H1 (cell line): ENCODE measurements around the gene RICTOR. TPM values are rescaled to one million over a fixed set of nuclear protein-coding genes. Genes with fewer than 3 reads are reported as not detected.

Source experiments
- CTCF ChIA-PET: fragments of 300-600 bp; sonication (Branson Sonifier 250); formaldehyde crosslinking; loops from one replicate; lab custom pipeline; 2021; ENCODE audit not compliant: partially characterized antibody; lab: Charles Lee
- POLR2A ChIA-PET: fragments of 300-600 bp; sonication (Branson Sonifier 250); formaldehyde crosslinking; loops from one replicate; lab custom pipeline; 2021; ENCODE audit warnings: inconsistent platforms; ENCODE audit not compliant: partially characterized antibody; lab: Charles Lee
- DNase-seq, 2 experiments: peaks; one replicate each; pipeline versions ENCODE4 v3.0.0 to v3.0.0-alpha.2; 2010 to 2022; ENCODE audit warnings: low spot score in 2 of 2, low read depth in 1 of 2, mixed read lengths in 1 of 2
- FAIRE-seq: peaks from 2 replicates; lab custom pipeline; 2011; peaks lifted over from hg19 to GRCh38; lab: Jason Lieb, UNC
- H2AFZ ChIP-seq: 2 replicates; pipeline ENCODE4 v1.8.1; 2012; ENCODE audit warnings: low read length, inconsistent platforms
- H2AK5ac ChIP-seq: 2 replicates; pipeline ENCODE4 v1.6.1; 2013; ENCODE audit warnings: low read depth, low read length
- H2BK120ac ChIP-seq: replicated peaks from 2 replicates; pipeline ENCODE3; 2013; ENCODE audit warnings: low read depth, low read length, inconsistent platforms
- H2BK12ac ChIP-seq: 2 replicates; pipeline ENCODE4 v1.6.1; 2013; ENCODE audit warnings: low read depth, low read length
- H2BK15ac ChIP-seq: 2 replicates; pipeline ENCODE4 v1.6.1; 2013; ENCODE audit warnings: low read length
- H2BK20ac ChIP-seq: 2 replicates; pipeline ENCODE4 v1.6.1; 2013; ENCODE audit warnings: low read length
- H2BK5ac ChIP-seq: 2 replicates; pipeline ENCODE4 v1.6.1; 2013; ENCODE audit warnings: low read depth, low read length
- H3K14ac ChIP-seq: 2 replicates; pipeline ENCODE4 v1.6.1; 2013; ENCODE audit warnings: inconsistent platforms; ENCODE audit not compliant: insufficient read length
- H3K18ac ChIP-seq: 2 replicates; pipeline ENCODE4 v1.6.1; 2013; ENCODE audit warnings: low read length; ENCODE audit errors: extremely low read depth
- H3K23ac ChIP-seq: 2 replicates; pipeline ENCODE4 v1.6.1; 2013; ENCODE audit warnings: inconsistent platforms; ENCODE audit not compliant: insufficient read length
- H3K23me2 ChIP-seq: 2 replicates; pipeline ENCODE4 v1.6.1; 2013; ENCODE audit warnings: low read depth, low read length
- H3K27ac ChIP-seq: 2 replicates; pipeline ENCODE4 v1.6.1; 2011; ENCODE audit warnings: low read depth, low read length, inconsistent platforms
- H3K27me3 ChIP-seq, 4 experiments: replicated peaks in 1 of 4; 1 replicate in 1 of 4; 2 replicates in 3 of 4; pipeline versions ENCODE4 v1.6.1 to v1.8.1; 2011 to 2013; ENCODE audit warnings: low read length in 3 of 4, mild to moderate bottlenecking in 3 of 4, inconsistent platforms in 2 of 4, mixed read lengths in 2 of 4, moderate library complexity in 1 of 4; ENCODE audit not compliant: control insufficient read depth in 3 of 4, insufficient read depth in 3 of 4; ENCODE audit errors: extremely low read depth in 1 of 4
- H3K36me3 ChIP-seq, 4 experiments: 2 replicates each; pipeline versions ENCODE4 v1.6.1 to v1.8.1; 2011 to 2013; ENCODE audit warnings: mild to moderate bottlenecking in 4 of 4, low read length in 3 of 4, moderate library complexity in 2 of 4, control low read depth in 1 of 4, inconsistent platforms in 1 of 4; ENCODE audit not compliant: insufficient read depth in 4 of 4, control insufficient read depth in 2 of 4
- H3K4ac ChIP-seq: replicated peaks from 2 replicates; pipeline ENCODE3; 2013; ENCODE audit warnings: low read length, low read depth, mixed read lengths, inconsistent platforms; ENCODE audit not compliant: insufficient read length
- H3K4me1 ChIP-seq, 4 experiments: replicated peaks in 1 of 4; 1 replicate in 1 of 4; 2 replicates in 3 of 4; pipeline versions ENCODE4 v1.6.1 to v1.8.1; 2011 to 2013; ENCODE audit warnings: low read length in 3 of 4, inconsistent platforms in 2 of 4, mixed read lengths in 1 of 4; ENCODE audit not compliant: insufficient read depth in 4 of 4, control insufficient read depth in 3 of 4
- H3K4me2 ChIP-seq, 2 experiments: 2 replicates each; pipeline versions ENCODE4 v1.6.1 to v1.8.1; 2011 to 2013; ENCODE audit warnings: low read depth in 2 of 2, low read length in 2 of 2, control low read depth in 1 of 2, inconsistent platforms in 1 of 2, mild to moderate bottlenecking in 1 of 2; ENCODE audit not compliant: insufficient read depth in 1 of 2
- H3K4me3 ChIP-seq, 4 experiments: fragments of 200-600, 300-600 bp in 1 of 4; sonication (generic), shearing (Covaris generic), sonication (Bioruptor Twin) in 1 of 4; 2 replicates each; pipeline versions ENCODE4 v1.5.1 to v1.8.1; 2011 to 2016; ENCODE audit warnings: low read length in 4 of 4, low read depth in 3 of 4, control low read depth in 2 of 4, inconsistent platforms in 2 of 4, mild to moderate bottlenecking in 2 of 4, mixed read lengths in 1 of 4, moderate library complexity in 1 of 4; ENCODE audit not compliant: insufficient read depth in 2 of 4; ENCODE audit errors: extremely low read depth in 1 of 4
- H3K56ac ChIP-seq: replicated peaks from 2 replicates; pipeline ENCODE3; 2013; ENCODE audit warnings: low read depth, mild to moderate bottlenecking, mixed read lengths, low read length, inconsistent platforms; ENCODE audit not compliant: insufficient read length
- H3K79me1 ChIP-seq: 2 replicates; pipeline ENCODE4 v1.6.1; 2013; ENCODE audit warnings: low read depth, low read length, control low read depth
- H3K79me2 ChIP-seq, 2 experiments: 2 replicates each; pipeline versions ENCODE4 v1.6.1 to v1.8.1; 2012 to 2013; ENCODE audit warnings: low read length in 2 of 2, mild to moderate bottlenecking in 2 of 2, inconsistent platforms in 1 of 2; ENCODE audit not compliant: insufficient read depth in 2 of 2, control insufficient read depth in 1 of 2
- H3K9ac ChIP-seq, 4 experiments: replicated peaks in 1 of 4; 1 replicate in 1 of 4; 2 replicates in 3 of 4; pipeline versions ENCODE4 v1.6.1 to v1.8.1; 2011 to 2013; ENCODE audit warnings: low read depth in 3 of 4, low read length in 3 of 4, control low read depth in 2 of 4, mild to moderate bottlenecking in 2 of 4, moderate library complexity in 2 of 4, inconsistent platforms in 1 of 4; ENCODE audit errors: extremely low read depth in 1 of 4
- H3K9me3 ChIP-seq, 2 experiments: 2 replicates each; pipeline versions ENCODE4 v1.6.1 to v1.8.1; 2012 to 2013; ENCODE audit warnings: mild to moderate bottlenecking in 2 of 2, moderate library complexity in 2 of 2, control low read depth in 1 of 2, inconsistent platforms in 1 of 2, low read depth in 1 of 2, low read length in 1 of 2, mixed read lengths in 1 of 2; ENCODE audit not compliant: insufficient read depth in 2 of 2
- H4K20me1 ChIP-seq, 2 experiments: replicated peaks in 1 of 2; 2 replicates each; pipeline versions ENCODE3 to v1.8.1; 2011 to 2013; ENCODE audit warnings: inconsistent platforms in 2 of 2, low read length in 2 of 2, mild to moderate bottlenecking in 1 of 2; ENCODE audit not compliant: insufficient read depth in 2 of 2, control insufficient read depth in 1 of 2
- H4K5ac ChIP-seq: 2 replicates; pipeline ENCODE4 v1.6.1; 2013; ENCODE audit warnings: low read length, low read depth, mixed read lengths, inconsistent platforms; ENCODE audit not compliant: insufficient read length
- H4K8ac ChIP-seq: 2 replicates; pipeline ENCODE4 v1.8.0; 2013; ENCODE audit warnings: mild to moderate bottlenecking, moderate library complexity, low read length, inconsistent platforms; ENCODE audit not compliant: insufficient read depth; ENCODE audit errors: extremely low read depth
- H4K91ac ChIP-seq: replicated peaks from 2 replicates; pipeline ENCODE3; 2013; ENCODE audit warnings: low read length, mixed read lengths, inconsistent platforms; ENCODE audit not compliant: insufficient read length
- EZH2 ChIP-seq: fragments of 200-600 bp; sonication (generic); IDR thresholded peaks from 2 replicates; pipeline ENCODE4 v1.7.1; 2012; ENCODE audit warnings: low read depth, mild to moderate bottlenecking, moderate library complexity, low read length, inconsistent platforms; ENCODE audit not compliant: severe bottlenecking
- HDAC6 ChIP-seq: IDR thresholded peaks from one replicate; pipeline ENCODE4 v1.7.1; 2012; ENCODE audit warnings: low read depth, mild to moderate bottlenecking, inconsistent platforms, low read length, moderate library complexity
- WGBS, 2 experiments: shearing (Covaris generic) in 1 of 2; methylation state at CpG; one replicate each; pipeline versions ENCODE4 v1.1.6 to v1.1.7; 2013 to 2015; ENCODE audit warnings: low lambda C conversion rate in 2 of 2, mixed read lengths in 2 of 2, inconsistent platforms in 1 of 2, low coverage in 1 of 2, missing lambda C conversion rate in 1 of 2; ENCODE audit not compliant: insufficient replicate concordance in 2 of 2, insufficient coverage in 1 of 2, insufficient read length in 1 of 2; ENCODE audit errors: extremely low coverage in 1 of 2, missing lambda C conversion rate in 1 of 2; 5-methylcytosine and 5-hydroxymethylcytosine counted together
- polyA plus RNA-seq, 7 experiments: library from polyadenylated mRNA; depleted of rRNA in 3 of 7; stranded (reverse) in 5 of 7; unstranded in 2 of 7; fragments of >200 nt in 5 of 7; fragments of 200-250 nt in 2 of 7; gene quantifications; 1 replicate in 5 of 7; 2 replicates in 1 of 7; 4 replicates in 1 of 7; pipeline versions ENCODE4 v1.2.1 to v1.2.3, GENCODE V29; 2011 to 2013; ENCODE audit warnings: missing spikeins in 2 of 7, mixed read lengths in 2 of 7
- total RNA-seq: library from RNA; stranded (reverse); fragmentation: NEBNext Ultra II Directional; extraction: Animal tissue kit (Norgen Biotek cat#: 25700); gene quantifications from 2 replicates; pipeline ENCODE4 v1.2.1, GENCODE V29; 2021

Gene RICTOR
- total and polyA plus RNA-seq, 2 of the 8 experiments (the other 6 are each of a cell fraction or from before 2014, with no cell fraction given): 4.3 to 26.6 TPM

- H3K23ac ChIP-seq: no peak overlapping the region
- no peak overlapping the region for H2AK5ac ChIP-seq
- no peak overlapping the region for H4K91ac ChIP-seq
- H4K8ac ChIP-seq: no peak overlapping the region
- CTCF ChIA-PET: interaction anchor here (2.1 kb wide), 1 partner anchor 26 kb away, joined by 5 read pairs; no protein-coding TSS in a partner anchor
- no peak overlapping the region for H3K14ac ChIP-seq
- no peaks in the 10 kb centered on the region; the same call in 1 of the 2 replicates for H3K79me1 ChIP-seq
- no peaks in the 10 kb centered on the region for H3K9me3 ChIP-seq
- no peaks in the 10 kb centered on the region for H3K27me3 ChIP-seq
- no peak overlapping the region for H3K9ac ChIP-seq
- H3K4me1 ChIP-seq: no peaks in the 10 kb centered on the region
- peaks cover 0 to 87% of the 10 kb centered on the region in 2 experiments; a peak in 2 of 4 replicates for H3K79me2 ChIP-seq
- POLR2A ChIA-PET: interaction anchor here (1.3 kb wide), 1 partner anchor 17 kb away, joined by 3 read pairs; no protein-coding TSS in a partner anchor
- FAIRE-seq: no peak
- H4K5ac ChIP-seq: no peak overlapping the region
- no peaks in the 10 kb centered on the region for H4K20me1 ChIP-seq
- no peak overlapping the region for H3K27ac ChIP-seq
- H3K36me3 ChIP-seq: no peaks in the 10 kb centered on the region
- H2AFZ ChIP-seq: no peak overlapping the region
- H3K4me2 ChIP-seq: no peak overlapping the region
- no peak overlapping the region for H3K4ac ChIP-seq
- no peak overlapping the region for H2BK12ac ChIP-seq
- no peak overlapping the region for H2BK5ac ChIP-seq
- no peaks in the 10 kb centered on the region for H3K23me2 ChIP-seq
- H3K4me3 ChIP-seq: no peak overlapping the region
- H2BK20ac ChIP-seq: no peak overlapping the region
- H3K18ac ChIP-seq: no peak overlapping the region
- no peak overlapping the region for H3K56ac ChIP-seq
- 91% methylated on average over 3 of the region's 3 CpGs; no CpG with 5 or more reads in 1 of the 2 experiments for WGBS, 2 experiments
- no peak for DNase-seq
- H2BK120ac ChIP-seq: no peak overlapping the region
- no peak overlapping the region for H2BK15ac ChIP-seq
- TF ChIP-seq EZH2: no peak
- TF ChIP-seq HDAC6: no peak
Measured at GRCh38 chr5:39055027-39055767, 19.0 kb downstream of the RICTOR start.
